Ishikawa (cell line): ENCODE data around the gene FBH1.

Experiments
- CEBPB ChIP-seq: IDR thresholded peaks from 2 replicates; pipeline ENCODE4 v1.6.1; 2012
- EP300 ChIP-seq: IDR thresholded peaks from 2 replicates; pipeline ENCODE4 v1.6.1; 2012; ENCODE audit warnings: borderline replicate concordance
- FOXM1 ChIP-seq: IDR thresholded peaks from 2 replicates; pipeline ENCODE4 v1.6.1; 2012; ENCODE audit warnings: low read depth, borderline replicate concordance
- RAD21 ChIP-seq: IDR thresholded peaks from 2 replicates; pipeline ENCODE4 v1.6.1; 2012; ENCODE audit warnings: low read depth
- TCF12 ChIP-seq: IDR thresholded peaks from 2 replicates; pipeline ENCODE4 v1.6.1; 2012; ENCODE audit warnings: low read depth
- TEAD4 ChIP-seq: IDR thresholded peaks from 2 replicates; pipeline ENCODE4 v1.6.1; 2012
- YY1 ChIP-seq: IDR thresholded peaks from 2 replicates; pipeline ENCODE4 v1.6.1; 2012; ENCODE audit warnings: low read depth
- TF ChIP-seq, protein P1 (sequence below): IDR thresholded peaks from 2 replicates; pipeline ENCODE4 v1.6.1; 2012
- TF ChIP-seq, protein P2 (sequence below): IDR thresholded peaks from 2 replicates; pipeline ENCODE4 v1.6.1; 2012
- TF ChIP-seq, protein P3 (sequence below): IDR thresholded peaks from 2 replicates; pipeline ENCODE4 v1.6.1; 2012; ENCODE audit warnings: low read depth, mild to moderate bottlenecking

DNA sequence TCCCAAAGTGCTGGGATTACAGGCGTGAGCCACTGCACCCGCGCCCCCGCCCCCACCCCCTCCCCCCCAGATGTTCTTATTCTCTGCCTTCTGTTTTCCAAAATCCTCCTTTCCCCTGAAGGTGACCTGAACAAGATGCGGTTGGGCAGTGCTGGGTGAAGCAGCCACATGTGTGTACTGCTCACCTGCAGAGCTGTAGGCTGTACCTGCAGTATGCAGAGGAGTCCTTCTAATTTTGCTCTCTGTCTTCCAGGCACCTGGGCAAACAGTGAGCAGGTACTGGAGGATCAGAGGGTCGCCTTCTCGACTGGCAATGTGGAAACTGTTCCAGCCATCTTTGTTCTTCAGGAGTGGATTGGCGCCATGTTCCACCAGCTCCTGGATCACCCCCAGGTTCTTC is 2.4 kb upstream of the FBH1 start:
- TF ChIP-seq RAD21, result no peak
- no peak for TF ChIP-seq TCF12
- TF ChIP-seq, protein P1, sequence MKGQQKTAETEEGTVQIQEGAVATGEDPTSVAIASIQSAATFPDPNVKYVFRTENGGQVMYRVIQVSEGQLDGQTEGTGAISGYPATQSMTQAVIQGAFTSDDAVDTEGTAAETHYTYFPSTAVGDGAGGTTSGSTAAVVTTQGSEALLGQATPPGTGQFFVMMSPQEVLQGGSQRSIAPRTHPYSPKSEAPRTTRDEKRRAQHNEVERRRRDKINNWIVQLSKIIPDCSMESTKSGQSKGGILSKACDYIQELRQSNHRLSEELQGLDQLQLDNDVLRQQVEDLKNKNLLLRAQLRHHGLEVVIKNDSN, result no peak
- TF ChIP-seq TEAD4, result no peak
- no peak for TF ChIP-seq YY1
- TF ChIP-seq, protein P2, sequence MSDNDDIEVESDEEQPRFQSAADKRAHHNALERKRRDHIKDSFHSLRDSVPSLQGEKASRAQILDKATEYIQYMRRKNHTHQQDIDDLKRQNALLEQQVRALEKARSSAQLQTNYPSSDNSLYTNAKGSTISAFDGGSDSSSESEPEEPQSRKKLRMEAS, result no peak
- no peak for TF ChIP-seq EP300
- TF ChIP-seq CEBPB, result no peak
- TF ChIP-seq, protein P3, sequence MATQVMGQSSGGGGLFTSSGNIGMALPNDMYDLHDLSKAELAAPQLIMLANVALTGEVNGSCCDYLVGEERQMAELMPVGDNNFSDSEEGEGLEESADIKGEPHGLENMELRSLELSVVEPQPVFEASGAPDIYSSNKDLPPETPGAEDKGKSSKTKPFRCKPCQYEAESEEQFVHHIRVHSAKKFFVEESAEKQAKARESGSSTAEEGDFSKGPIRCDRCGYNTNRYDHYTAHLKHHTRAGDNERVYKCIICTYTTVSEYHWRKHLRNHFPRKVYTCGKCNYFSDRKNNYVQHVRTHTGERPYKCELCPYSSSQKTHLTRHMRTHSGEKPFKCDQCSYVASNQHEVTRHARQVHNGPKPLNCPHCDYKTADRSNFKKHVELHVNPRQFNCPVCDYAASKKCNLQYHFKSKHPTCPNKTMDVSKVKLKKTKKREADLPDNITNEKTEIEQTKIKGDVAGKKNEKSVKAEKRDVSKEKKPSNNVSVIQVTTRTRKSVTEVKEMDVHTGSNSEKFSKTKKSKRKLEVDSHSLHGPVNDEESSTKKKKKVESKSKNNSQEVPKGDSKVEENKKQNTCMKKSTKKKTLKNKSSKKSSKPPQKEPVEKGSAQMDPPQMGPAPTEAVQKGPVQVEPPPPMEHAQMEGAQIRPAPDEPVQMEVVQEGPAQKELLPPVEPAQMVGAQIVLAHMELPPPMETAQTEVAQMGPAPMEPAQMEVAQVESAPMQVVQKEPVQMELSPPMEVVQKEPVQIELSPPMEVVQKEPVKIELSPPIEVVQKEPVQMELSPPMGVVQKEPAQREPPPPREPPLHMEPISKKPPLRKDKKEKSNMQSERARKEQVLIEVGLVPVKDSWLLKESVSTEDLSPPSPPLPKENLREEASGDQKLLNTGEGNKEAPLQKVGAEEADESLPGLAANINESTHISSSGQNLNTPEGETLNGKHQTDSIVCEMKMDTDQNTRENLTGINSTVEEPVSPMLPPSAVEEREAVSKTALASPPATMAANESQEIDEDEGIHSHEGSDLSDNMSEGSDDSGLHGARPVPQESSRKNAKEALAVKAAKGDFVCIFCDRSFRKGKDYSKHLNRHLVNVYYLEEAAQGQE, result no peak
- TF ChIP-seq FOXM1, result no peak
